Measurements from ENCODE around the gene SLC12A3. TPM values are rescaled to one million over a fixed set of nuclear protein-coding genes. Genes with fewer than 3 reads are reported as not detected.
A peak's percentile ranks its signal among the peaks of the same experiment; 100 is the strongest.
"Not testable (repeated sequence)": the region's sequence is repeated elsewhere in the genome, so short reads cannot be mapped to it uniquely, and the experiment has no call there.

The SLC12A3 gene
- polyA plus RNA-seq, 1 donor from 2014 or later = 1.6 TPM

- H3K4me1 Mint-ChIP-seq = peaks cover 15 to 22% (median 21%) of the 10 kb centered on the region in 3 donors
- H3K27ac Mint-ChIP-seq = no peak overlapping the region
Measured at GRCh38 chr16:56855946-56856345, 9.1 kb upstream of the SLC12A3 start.

GRCh38 chr16:56856876-56857447 lies 8.0 kb upstream of the SLC12A3 start:
- Mint-ChIP-seq H3K4me1 (peaks cover 23 to 31% (median 29%) of the 10 kb centered on the region in 3 donors), H3K27ac (no peak overlapping the region), H3K36me3 (peaks cover 2% of the 10 kb centered on the region), H3K4me3 (no peak overlapping the region), H3K9me3 (no peaks in the 10 kb centered on the region), H3K27me3 (no peaks in the 10 kb centered on the region)

More at GRCh38 chr16:56855946-56856345, 9.1 kb upstream of the SLC12A3 start:
- Mint-ChIP-seq H3K4me3 (no peak overlapping the region), H3K36me3 (peaks cover 2% of the 10 kb centered on the region), H3K27me3 (no peaks in the 10 kb centered on the region), H3K9me3 (no peaks in the 10 kb centered on the region)

GRCh38 chr16:56858374-56858773 lies 6.6 kb upstream of the SLC12A3 start:
- no peaks in the 10 kb centered on the region for H3K9me3 Mint-ChIP-seq
- H3K27me3 Mint-ChIP-seq = no peaks in the 10 kb centered on the region
- peaks cover 2% of the 10 kb centered on the region for H3K36me3 Mint-ChIP-seq
- H3K4me3 Mint-ChIP-seq = peak overlapping the region in 2 of 4 donors; percentile 68 to 82
- H3K27ac Mint-ChIP-seq = peak overlapping the region in 1 of 3 donors; percentile 78
- H3K4me1 Mint-ChIP-seq = peaks cover 37 to 45% (median 41%) of the 10 kb centered on the region in 3 donors

GRCh38 chr16:56859636-56860035 lies 5.4 kb upstream of the SLC12A3 start:
- no peaks in the 10 kb centered on the region for H3K27me3 Mint-ChIP-seq
- H3K27ac Mint-ChIP-seq = peak overlapping the region in 2 of 3 donors; percentile 90 to 95
- no peaks in the 10 kb centered on the region for H3K36me3 Mint-ChIP-seq
- peak overlapping the region in 1 of 4 donors; percentile 95 for H3K4me3 Mint-ChIP-seq
- H3K9me3 Mint-ChIP-seq = no peaks in the 10 kb centered on the region
- H3K4me1 Mint-ChIP-seq = peaks cover 42 to 46% (median 43%) of the 10 kb centered on the region in 3 donors

- Mint-ChIP-seq H3K4me3 (peak overlapping the region in 3 of 4 donors; percentile 58 to 95 (median 86)), H3K9me3 (no peaks in the 10 kb centered on the region), H3K27me3 (no peaks in the 10 kb centered on the region), H3K36me3 (no peaks in the 10 kb centered on the region), H3K4me1 (peaks cover 43 to 46% (median 43%) of the 10 kb centered on the region in 3 donors), H3K27ac (peak overlapping the region; percentile 76 to 95 (median 90))
Measured at GRCh38 chr16:56860226-56861020, 4.6 kb upstream of the SLC12A3 start.

- H3K9me3 Mint-ChIP-seq = no peaks in the 10 kb centered on the region
- no peaks in the 10 kb centered on the region for H3K36me3 Mint-ChIP-seq
- peak overlapping the region in 2 of 4 donors; percentile 65 to 86 for H3K4me3 Mint-ChIP-seq
- H3K27me3 Mint-ChIP-seq = no peaks in the 10 kb centered on the region
- H3K4me1 Mint-ChIP-seq = peaks cover 43 to 46% (median 43%) of the 10 kb centered on the region in 3 donors
- H3K27ac Mint-ChIP-seq = peak overlapping the region; percentile 76 to 95 (median 90)
Measured at GRCh38 chr16:56861092-56861610, 3.9 kb upstream of the SLC12A3 start.

- Mint-ChIP-seq H3K4me1 (peaks cover 43 to 46% (median 43%) of the 10 kb centered on the region in 3 donors), H3K27me3 (no peaks in the 10 kb centered on the region), H3K27ac (peak overlapping the region; percentile 76 to 95 (median 90)), H3K4me3 (peak overlapping the region in 1 of 4 donors; percentile 24), H3K9me3 (no peaks in the 10 kb centered on the region), H3K36me3 (no peaks in the 10 kb centered on the region)
Measured at GRCh38 chr16:56861756-56862155, 3.3 kb upstream of the SLC12A3 start.

GRCh38 chr16:56862776-56863175 lies 2.2 kb upstream of the SLC12A3 start:
- Mint-ChIP-seq H3K9me3 (no peaks in the 10 kb centered on the region), H3K27me3 (no peaks in the 10 kb centered on the region), H3K27ac (peak overlapping the region in 2 of 3 donors; percentile 14 to 76), H3K4me3 (peak overlapping the region in 2 of 4 donors; percentile 32 to 34), H3K4me1 (peaks cover 49 to 52% (median 50%) of the 10 kb centered on the region in 3 donors), H3K36me3 (no peaks in the 10 kb centered on the region)

- Mint-ChIP-seq H3K4me1 (peaks cover 40 to 47% (median 41%) of the 10 kb centered on the region in 3 donors), H3K9me3 (no peaks in the 10 kb centered on the region), H3K36me3 (no peaks in the 10 kb centered on the region), H3K4me3 (peak overlapping the region in 1 of 4 donors; percentile 28), H3K27ac (no peak overlapping the region), H3K27me3 (no peaks in the 10 kb centered on the region)
Measured at GRCh38 chr16:56865394-56866062, 521 bp downstream of the SLC12A3 start.

- Mint-ChIP-seq H3K27ac (peak overlapping the region in 2 of 3 donors; percentile 76 to 93), H3K4me1 (peaks cover 29 to 37% (median 33%) of the 10 kb centered on the region in 3 donors), H3K27me3 (no peaks in the 10 kb centered on the region), H3K9me3 (no peaks in the 10 kb centered on the region), H3K4me3 (peak overlapping the region in 2 of 4 donors; percentile 35 to 78), H3K36me3 (peaks cover 2% of the 10 kb centered on the region)
Measured at GRCh38 chr16:56866955-56867830, 2.2 kb downstream of the SLC12A3 start.

- Mint-ChIP-seq H3K36me3 (peaks cover 4% of the 10 kb centered on the region), H3K4me3 (no peak overlapping the region), H3K9me3 (no peaks in the 10 kb centered on the region), H3K27ac (no peak overlapping the region), H3K4me1 (peaks cover 19 to 27% (median 24%) of the 10 kb centered on the region in 3 donors), H3K27me3 (no peaks in the 10 kb centered on the region)
Measured at GRCh38 chr16:56868175-56868574, 3.2 kb downstream of the SLC12A3 start.

- not testable (repeated sequence) for H3K27ac Mint-ChIP-seq, H3K27me3 Mint-ChIP-seq, H3K36me3 Mint-ChIP-seq, H3K4me3 Mint-ChIP-seq, H3K9me3 Mint-ChIP-seq
- peaks cover 16 to 24% (median 19%) of the 10 kb centered on the region in 3 donors for H3K4me1 Mint-ChIP-seq
Measured at GRCh38 chr16:56868766-56869165, 3.8 kb downstream of the SLC12A3 start.

GRCh38 chr16:56869513-56870275 lies 4.7 kb downstream of the SLC12A3 start:
- Mint-ChIP-seq H3K36me3 (peaks cover 4% of the 10 kb centered on the region), H3K27ac (peak overlapping the region; percentile 28 to 84 (median 67)), H3K4me1 (peaks cover 16 to 24% (median 16%) of the 10 kb centered on the region in 3 donors), H3K27me3 (no peaks in the 10 kb centered on the region), H3K9me3 (no peaks in the 10 kb centered on the region), H3K4me3 (peak overlapping the region; percentile 7 to 92 (median 76))
